Liver (tissue), 9 donors: ENCODE measurements around the gene ARAP2. TPM values are rescaled to one million over a fixed set of nuclear protein-coding genes. Genes with fewer than 3 reads are reported as not detected.

ENCODE experiments used
- DNase-seq: peaks from one replicate; pipeline ENCODE4 v3.0.0-alpha.2; 2017; ENCODE audit warnings: low spot score
- H3K27ac ChIP-seq, 2 donors: one replicate each; pipeline ENCODE4 v1.7.0; 2013; ENCODE audit warnings: inconsistent platforms in 2 of 2, low read length in 2 of 2, control low read depth in 1 of 2, low read depth in 1 of 2, mild to moderate bottlenecking in 1 of 2
- H3K27me3 ChIP-seq, 4 donors: one replicate each; pipeline versions ENCODE4 v1.6.1 to v1.7.0; 2013; ENCODE audit warnings: low read length in 3 of 4, inconsistent platforms in 1 of 4, mild to moderate bottlenecking in 1 of 4, moderate library complexity in 1 of 4; ENCODE audit not compliant: control insufficient read depth in 4 of 4, insufficient read depth in 4 of 4
- H3K36me3 ChIP-seq, 4 donors: one replicate each; pipeline versions ENCODE4 v1.6.1 to v1.7.0; 2013; ENCODE audit warnings: low read length in 3 of 4, mild to moderate bottlenecking in 3 of 4, low read depth in 1 of 4, moderate library complexity in 1 of 4; ENCODE audit not compliant: control insufficient read depth in 4 of 4, insufficient read depth in 3 of 4
- H3K4me1 ChIP-seq, 4 donors: one replicate each; pipeline versions ENCODE4 v1.6.1 to v1.7.0; 2013; ENCODE audit warnings: low read length in 3 of 4, mild to moderate bottlenecking in 3 of 4, moderate library complexity in 1 of 4; ENCODE audit not compliant: control insufficient read depth in 4 of 4, insufficient read depth in 4 of 4
- H3K4me3 ChIP-seq, 3 donors: one replicate each; pipeline versions ENCODE4 v1.6.1 to v1.7.0; 2013; ENCODE audit warnings: low read length in 3 of 3, control low read depth in 1 of 3, low read depth in 1 of 3, mild to moderate bottlenecking in 1 of 3
- H3K9ac ChIP-seq, 2 donors: one replicate each; pipeline ENCODE4 v1.7.0; 2013; ENCODE audit warnings: low read length in 2 of 2, mild to moderate bottlenecking in 2 of 2, moderate library complexity in 2 of 2, control low read depth in 1 of 2, low read depth in 1 of 2
- H3K9me3 ChIP-seq, 4 donors: one replicate each; pipeline versions ENCODE4 v1.6.1 to v1.7.0; 2013; ENCODE audit warnings: low read length in 3 of 4; ENCODE audit not compliant: control insufficient read depth in 4 of 4
- FOXA1 ChIP-seq: IDR thresholded peaks from 2 replicates; pipeline ENCODE4 v1.6.1; 2016; ENCODE audit warnings: antibody characterized with exemption
- GABPA ChIP-seq, 2 donors: IDR thresholded peaks in 1 of 2; conservative IDR thresholded peaks in 1 of 2; 2 replicates each; pipeline ENCODE4 v1.6.1; 2016; ENCODE audit warnings: antibody characterized with exemption in 2 of 2, mild to moderate bottlenecking in 1 of 2, moderate library complexity in 1 of 2
- HNF4G ChIP-seq: IDR thresholded peaks from 2 replicates; pipeline ENCODE4 v1.6.1; 2016; ENCODE audit warnings: antibody characterized with exemption
- JUND ChIP-seq, 2 donors: IDR thresholded peaks; 2 replicates each; pipeline ENCODE4 v1.6.1; 2016; ENCODE audit warnings: antibody characterized with exemption in 2 of 2
- NR2F2 ChIP-seq: IDR thresholded peaks from 2 replicates; pipeline ENCODE4 v1.6.1; 2016; ENCODE audit warnings: antibody characterized with exemption
- RAD21 ChIP-seq, 2 donors: IDR thresholded peaks; 2 replicates each; pipeline ENCODE4 v1.6.1; 2016; ENCODE audit warnings: antibody characterized with exemption in 2 of 2, mild to moderate bottlenecking in 2 of 2
- RXRA ChIP-seq, 2 donors: IDR thresholded peaks; 2 replicates each; pipeline ENCODE4 v1.6.1; 2017 to 2018; ENCODE audit warnings: antibody characterized with exemption in 2 of 2, mild to moderate bottlenecking in 1 of 2
- YY1 ChIP-seq: IDR thresholded peaks from 2 replicates; pipeline ENCODE4 v1.6.1; 2016; ENCODE audit warnings: antibody characterized with exemption, mild to moderate bottlenecking
- ZBTB33 ChIP-seq: IDR thresholded peaks from 2 replicates; pipeline ENCODE4 v1.6.1; 2016; ENCODE audit warnings: antibody characterized with exemption
- WGBS: extraction: QIAGEN DNeasy Blood & Tissue Kit; methylation state at CpG from one replicate; pipeline ENCODE4 v1.1.7; 2013; 5-methylcytosine and 5-hydroxymethylcytosine counted together
- polyA plus RNA-seq, 2 donors: library from polyadenylated mRNA; stranded (reverse) in 1 of 2; unstranded in 1 of 2; fragments of 200-250 nt in 1 of 2; fragments of >200 nt in 1 of 2; fragmentation: Nextera tagmentation in 1 of 2; extraction: Ambion mirVana in 1 of 2; gene quantifications; one replicate each; pipeline versions ENCODE4 v1.2.1 to v1.2.3, GENCODE V29; 2013 to 2015
- total RNA-seq, 2 donors: library from RNA; depleted of rRNA; stranded (reverse); fragments of >200 nt; gene quantifications; one replicate each; pipeline ENCODE4 v1.2.3, GENCODE V29; 2014
- donor health status: healthy.
- donor health status: healthy.
- donor health status: healthy.
- donor health status: healthy.
- donor health status: healthy.

The ARAP2 gene
- total and polyA plus RNA-seq, 4 donors = 1.6 to 23.6 (median 5.4) TPM

- H3K27me3 ChIP-seq = no peaks in the 10 kb centered on the region
- H3K9me3 ChIP-seq = no peaks in the 10 kb centered on the region
- TF ChIP-seq JUND (IDR thresholded peaks at IDR 0.05) (no peak), NR2F2 (no peak), RAD21 (IDR thresholded peaks at IDR 0.05) (no peak), YY1 (no peak), HNF4G (no peak), GABPA (IDR thresholded peaks at IDR 0.05 in 1 of 2, conservative IDR thresholded peaks at IDR 0.05 in 1 of 2) (no peak), FOXA1 (no peak)
- WGBS = 89% methylated on average over 2 of the region's 2 CpGs
- no peak overlapping the region for H3K27ac ChIP-seq
- no peak overlapping the region for H3K9ac ChIP-seq
- H3K4me3 ChIP-seq = no peak overlapping the region
- peaks cover 0 to 4% (median 0%) of the 10 kb centered on the region in 4 donors for H3K4me1 ChIP-seq
- DNase-seq = no peak
- no peaks in the 10 kb centered on the region for H3K36me3 ChIP-seq
Measured at GRCh38 chr4:36290641-36291040, 46.3 kb upstream of the ARAP2 start.

DNA sequence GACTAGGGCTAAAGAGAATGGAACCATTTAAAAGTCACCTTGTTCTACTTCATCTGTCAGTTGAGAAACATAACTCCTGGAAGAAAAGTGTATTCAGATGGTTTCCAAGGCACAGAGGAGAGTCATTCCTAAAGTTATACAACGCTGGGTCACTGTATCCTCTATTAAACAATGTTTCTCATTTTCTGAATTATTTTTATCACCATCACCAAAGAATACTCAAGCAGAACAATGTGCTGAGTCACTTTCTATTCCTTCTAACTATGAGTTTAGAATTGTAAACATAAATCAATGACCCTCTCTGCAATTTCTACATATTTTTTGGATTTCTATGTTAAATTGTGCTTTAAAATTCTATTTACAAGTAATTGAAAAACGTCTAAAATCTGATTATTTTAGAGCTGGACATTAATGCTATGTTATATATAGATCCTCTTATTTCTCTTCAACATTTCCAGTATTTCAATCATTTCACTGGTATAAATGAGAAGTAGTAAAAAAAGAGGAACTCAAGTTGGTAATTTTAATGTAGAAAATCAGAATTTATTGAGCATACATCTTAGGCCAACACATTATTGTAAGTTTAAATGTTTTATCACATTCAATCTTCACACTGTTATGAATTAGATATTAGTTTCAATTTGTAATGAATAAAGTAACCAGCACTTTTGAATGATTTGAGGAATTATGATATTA is 44.6 kb upstream of the ARAP2 start:
- Histone ChIP-seq H3K4me1 (peaks cover 0 to 4% (median 0%) of the 10 kb centered on the region in 4 donors), H3K4me3 (no peak overlapping the region), H3K27me3 (no peaks in the 10 kb centered on the region), H3K36me3 (no peaks in the 10 kb centered on the region), H3K9ac (no peak overlapping the region), H3K9me3 (no peaks in the 10 kb centered on the region), H3K27ac (no peak overlapping the region)
- TF ChIP-seq ZBTB33 = no peak
- WGBS = 63% methylated on average over 2 of the region's 2 CpGs
- no peak for DNase-seq

GRCh38 chr4:36286481-36286871 is 42.2 kb upstream of the ARAP2 start:
- DNase-seq = no peak

GRCh38 chr4:36285784-36286480 is 41.6 kb upstream of the ARAP2 start:
- H3K36me3 ChIP-seq = no peaks in the 10 kb centered on the region
- 83% methylated on average over 6 of the region's 6 CpGs for WGBS

More at GRCh38 chr4:36286481-36286871, 42.2 kb upstream of the ARAP2 start:
- no peak overlapping the region for H3K9ac ChIP-seq
- H3K4me3 ChIP-seq = no peak overlapping the region
- H3K9me3 ChIP-seq = no peaks in the 10 kb centered on the region
- H3K4me1 ChIP-seq = no peaks in the 10 kb centered on the region
- 89% methylated on average over 4 of the region's 4 CpGs for WGBS
- H3K36me3 ChIP-seq = no peaks in the 10 kb centered on the region
- H3K27me3 ChIP-seq = no peaks in the 10 kb centered on the region
- TF ChIP-seq YY1 (no peak), RXRA (IDR thresholded peaks at IDR 0.05) (no peak)
- no peak overlapping the region for H3K27ac ChIP-seq

More at GRCh38 chr4:36285784-36286480, 41.6 kb upstream of the ARAP2 start:
- Histone ChIP-seq H3K4me3 (no peak overlapping the region), H3K4me1 (no peaks in the 10 kb centered on the region), H3K27ac (no peak overlapping the region), H3K9ac (no peak overlapping the region), H3K9me3 (no peaks in the 10 kb centered on the region), H3K27me3 (no peaks in the 10 kb centered on the region)
- no peak for DNase-seq
- peak in 1 of 2 donors; percentile 25 for TF ChIP-seq JUND (IDR thresholded peaks at IDR 0.05)
- no peak for TF ChIP-seq GABPA (IDR thresholded peaks at IDR 0.05 in 1 of 2, conservative IDR thresholded peaks at IDR 0.05 in 1 of 2)
